ENCODE results near the gene MIA3. TPM values are rescaled to one million over a fixed set of nuclear protein-coding genes. Genes with fewer than 3 reads are reported as not detected.
A peak's percentile ranks its signal among the peaks of the same experiment; 100 is the strongest.

Gene MIA3
- total RNA-seq, 1 donor from 2014 or later: 40.9 TPM

GRCh38 chr1:222622765-222623164 lies 4.9 kb downstream of the MIA3 start:
- DNase-seq (ENCODE audit: low spot score): no peak

- no peak for DNase-seq (ENCODE audit: low spot score)
These were observed 5.6 kb downstream of the MIA3 start for GRCh38 chr1:222623458-222623857.

GRCh38 chr1:222624214-222624613 lies 6.3 kb downstream of the MIA3 start:
- DNase-seq (ENCODE audit: low spot score): no peak

- no peak for DNase-seq (ENCODE audit: low spot score)
These were observed 9.3 kb downstream of the MIA3 start for GRCh38 chr1:222627232-222627631.

- DNase-seq (ENCODE audit: low spot score): peak; percentile 22
These were observed 12.1 kb downstream of the MIA3 start for GRCh38 chr1:222629921-222630535.

GRCh38 chr1:222631611-222632208 lies 13.8 kb downstream of the MIA3 start:
- DNase-seq (ENCODE audit: low spot score): peak; percentile 21

- no peak for DNase-seq (ENCODE audit: low spot score)
These were observed 14.9 kb downstream of the MIA3 start for GRCh38 chr1:222632749-222633148.

- DNase-seq (ENCODE audit: low spot score): peak; percentile 92
These were observed 16.5 kb downstream of the MIA3 start for GRCh38 chr1:222634180-222635013.

GRCh38 chr1:222641269-222641948 lies 23.5 kb downstream of the MIA3 start:
- no peak for DNase-seq (ENCODE audit: low spot score)

- no peak for DNase-seq (ENCODE audit: low spot score)
These were observed 24.6 kb downstream of the MIA3 start for GRCh38 chr1:222642468-222642867.

- DNase-seq (ENCODE audit: low spot score): no peak
These were observed 25.7 kb downstream of the MIA3 start for GRCh38 chr1:222643606-222643937.

- peak; percentile 99 for DNase-seq (ENCODE audit: low spot score)
These were observed 26.2 kb downstream of the MIA3 start for GRCh38 chr1:222643938-222644635.

GRCh38 chr1:222644636-222644980 lies 26.7 kb downstream of the MIA3 start:
- DNase-seq (ENCODE audit: low spot score): no peak

GRCh38 chr1:222652676-222653075 lies 34.8 kb downstream of the MIA3 start:
- no peak for DNase-seq (ENCODE audit: low spot score)

GRCh38 chr1:222653178-222653827 lies 35.4 kb downstream of the MIA3 start:
- no peak for DNase-seq (ENCODE audit: low spot score)

GRCh38 chr1:222654849-222655248 lies 37.0 kb downstream of the MIA3 start:
- peak; percentile 5 for DNase-seq (ENCODE audit: low spot score)

- no peak for DNase-seq (ENCODE audit: low spot score)
These were observed 38.7 kb downstream of the MIA3 start for GRCh38 chr1:222656391-222657155.

GRCh38 chr1:222657899-222658298 lies 40.0 kb downstream of the MIA3 start:
- DNase-seq (ENCODE audit: low spot score): no peak

GRCh38 chr1:222663431-222663934 lies 45.6 kb downstream of the MIA3 start:
- no peak for DNase-seq (ENCODE audit: low spot score)

- DNase-seq (ENCODE audit: low spot score): no peak
These were observed 48.1 kb downstream of the MIA3 start for GRCh38 chr1:222665964-222666363.

Measured in umbilical cord (tissue), 2 donors.